Coronary artery (tissue), 2 donors: ENCODE data around the gene RFC1.
"Not testable (repeated sequence)": the region's sequence is repeated elsewhere in the genome, so short reads cannot be mapped to it uniquely, and the experiment has no call there.

Source experiments
- DNase-seq: peaks from one replicate; pipeline ENCODE4 v3.0.0-alpha.2; 2017; ENCODE audit warnings: low spot score
- H3K27ac ChIP-seq, 2 donors: fragments of 200-600 bp; sonication (generic); one replicate each; pipeline ENCODE4 v1.5.1; 2016 to 2019
- H3K4me3 ChIP-seq: fragments of 200-600 bp; sonication (generic); 2 replicates; pipeline ENCODE4 v1.5.1; 2016; ENCODE audit warnings: mild to moderate bottlenecking, moderate library complexity
- CTCF ChIP-seq: fragments of 200-600 bp; sonication (generic); IDR thresholded peaks from one replicate; pipeline ENCODE4 v1.5.1; 2019; ENCODE audit warnings: antibody characterized with exemption

The RFC1 gene

GRCh38 chr4:39285111-39285795 lies 80.9 kb downstream of the RFC1 start:
- H3K27ac ChIP-seq, result no peak overlapping the region

GRCh38 chr4:39280770-39281169 lies 85.4 kb downstream of the RFC1 start:
- no peak for DNase-seq
- TF ChIP-seq CTCF, result no peak
- no peak overlapping the region for H3K27ac ChIP-seq
- H3K4me3 ChIP-seq, result no peak overlapping the region

More at GRCh38 chr4:39285111-39285795, 80.9 kb downstream of the RFC1 start:
- H3K4me3 ChIP-seq, result no peak overlapping the region
- DNase-seq, result no peak
- no peak for TF ChIP-seq CTCF

- TF ChIP-seq CTCF, result no peak
- no peak for DNase-seq
- Histone ChIP-seq H3K27ac (no peak overlapping the region), H3K4me3 (no peak overlapping the region)
Measured at GRCh38 chr4:39279416-39279815, 86.7 kb downstream of the RFC1 start.

GRCh38 chr4:39278476-39278875 lies 87.7 kb downstream of the RFC1 start:
- no peak for TF ChIP-seq CTCF
- no peak overlapping the region for H3K4me3 ChIP-seq
- DNase-seq, result no peak
- no peak overlapping the region for H3K27ac ChIP-seq

- not testable (repeated sequence) for H3K27ac ChIP-seq, DNase-seq, H3K4me3 ChIP-seq
Measured at GRCh38 chr4:39277661-39278060, 88.5 kb downstream of the RFC1 start.

GRCh38 chr4:39274503-39274902 lies 91.7 kb downstream of the RFC1 start:
- DNase-seq, result no peak
- Histone ChIP-seq H3K4me3 (no peak overlapping the region), H3K27ac (no peak overlapping the region)
- TF ChIP-seq CTCF, result no peak

- no peak for TF ChIP-seq CTCF
- DNase-seq, result no peak
- H3K4me3 ChIP-seq, result no peak overlapping the region
- H3K27ac ChIP-seq, result no peak overlapping the region
Measured at GRCh38 chr4:39263895-39264294, 102.3 kb downstream of the RFC1 start.
